Fibroblast of lung (primary cell): ENCODE results near the gene PTK7. TPM values are rescaled to one million over a fixed set of nuclear protein-coding genes. Genes with fewer than 3 reads are reported as not detected.
A peak's percentile ranks its signal among the peaks of the same experiment; 100 is the strongest.

Source experiments
- DNase-seq, 2 donors: peaks; one replicate each; pipeline versions ENCODE4 v3.0.0 to v3.0.0-alpha.2; 2010; ENCODE audit warnings: low read depth in 2 of 2
- H2AFZ ChIP-seq: 2 replicates; pipeline ENCODE4 v1.5.1; 2012; ENCODE audit warnings: low read length, control low read depth, inconsistent platforms
- H3K27ac ChIP-seq: 2 replicates; pipeline ENCODE4 v1.5.1; 2011; ENCODE audit warnings: low read length, control low read depth; ENCODE audit not compliant: insufficient read depth
- H3K27me3 ChIP-seq: 2 replicates; pipeline ENCODE4 v1.5.1; 2011; ENCODE audit warnings: mild to moderate bottlenecking, low read length; ENCODE audit not compliant: control insufficient read depth, insufficient read depth
- H3K36me3 ChIP-seq: 2 replicates; pipeline ENCODE4 v1.5.1; 2011; ENCODE audit warnings: low read length; ENCODE audit not compliant: control insufficient read depth, insufficient read depth
- H3K4me1 ChIP-seq: 2 replicates; pipeline ENCODE4 v1.5.1; 2011; ENCODE audit warnings: low read length; ENCODE audit not compliant: control insufficient read depth, insufficient read depth; ENCODE audit errors: extremely low read depth
- H3K4me2 ChIP-seq: 2 replicates; pipeline ENCODE4 v1.5.1; 2011; ENCODE audit warnings: low read length, control low read depth; ENCODE audit not compliant: insufficient read depth; ENCODE audit errors: extremely low read depth
- H3K4me3 ChIP-seq, 4 experiments: fragments of 200-600 bp in 1 of 4; sonication (generic) in 1 of 4; replicated peaks in 1 of 4; 2 replicates each; pipeline ENCODE4 v1.5.1; 2011 to 2016; ENCODE audit warnings: low read length in 4 of 4, low read depth in 3 of 4, mild to moderate bottlenecking in 3 of 4, control low read depth in 2 of 4, inconsistent platforms in 1 of 4, mixed read lengths in 1 of 4; ENCODE audit not compliant: insufficient read depth in 1 of 4; ENCODE audit errors: control extremely low read depth in 1 of 4
- H3K79me2 ChIP-seq: 2 replicates; pipeline ENCODE4 v1.5.1; 2012; ENCODE audit warnings: mild to moderate bottlenecking, low read length, inconsistent platforms; ENCODE audit not compliant: control insufficient read depth, insufficient read depth
- H3K9ac ChIP-seq: 2 replicates; pipeline ENCODE4 v1.5.1; 2011; ENCODE audit warnings: mild to moderate bottlenecking, low read length, control low read depth; ENCODE audit not compliant: insufficient read depth
- H3K9me3 ChIP-seq: 2 replicates; pipeline ENCODE4 v1.5.1; 2012; ENCODE audit warnings: low read depth, low read length; ENCODE audit not compliant: control insufficient read depth, insufficient read depth
- H4K20me1 ChIP-seq: 2 replicates; pipeline ENCODE4 v1.5.1; 2011; ENCODE audit warnings: low read length; ENCODE audit not compliant: control insufficient read depth, insufficient read depth; ENCODE audit errors: extremely low read depth
- CTCF ChIP-seq, 2 donors: IDR thresholded peaks in 1 of 2; conservative IDR thresholded peaks in 1 of 2; 1 replicate in 1 of 2; 2 replicates in 1 of 2; pipeline ENCODE4 v1.5.1; 2011 to 2012; ENCODE audit warnings: low read length in 2 of 2, control low read depth in 1 of 2, inconsistent platforms in 1 of 2, low read depth in 1 of 2, mild to moderate bottlenecking in 1 of 2
- EZH2 ChIP-seq: IDR thresholded peaks from 2 replicates; pipeline ENCODE4 v1.5.1; 2012; ENCODE audit warnings: low read length, control low read depth, mild to moderate bottlenecking; ENCODE audit errors: missing control alignments
- polyA plus RNA-seq, 2 donors: library from polyadenylated mRNA; depleted of rRNA in 1 of 2; stranded (reverse) in 1 of 2; unstranded in 1 of 2; fragments of >200 nt; gene quantifications; 2 replicates each; pipeline ENCODE4 v1.2.1, GENCODE V29; 2011 to 2012; ENCODE audit warnings: missing spikeins in 1 of 2
- total RNA-seq: library from RNA; depleted of rRNA; stranded (reverse); fragments of >200 nt; gene quantifications from 2 replicates; pipeline ENCODE4 v1.2.1, GENCODE V29; 2014

Gene PTK7
- total and polyA plus RNA-seq, 2 donors (not counting 1 experiment from before 2014, with no cell fraction given), result 145 to 149 TPM

GRCh38 chr6:43086022-43086658 is 10.0 kb downstream of the PTK7 start:
- no peaks in the 10 kb centered on the region for H4K20me1 ChIP-seq
- H3K27me3 ChIP-seq, result no peaks in the 10 kb centered on the region
- H3K36me3 ChIP-seq, result no peaks in the 10 kb centered on the region
- no peaks in the 10 kb centered on the region for H3K9me3 ChIP-seq
- H3K4me1 ChIP-seq, result peaks cover 3% of the 10 kb centered on the region
- no peak for TF ChIP-seq EZH2
- no peak for TF ChIP-seq CTCF (conservative IDR thresholded peaks at IDR 0.05 in 1 of 2, IDR thresholded peaks at IDR 0.05 in 1 of 2; ENCODE audit: low read depth in 1 of 2, low read length in 2 of 2)
- no peak for DNase-seq
- H3K79me2 ChIP-seq, result peaks cover 11% of the 10 kb centered on the region
- H3K4me2 ChIP-seq, result no peak overlapping the region
- H3K4me3 ChIP-seq, result no peak overlapping the region
- H3K9ac ChIP-seq, result no peak overlapping the region
- no peak overlapping the region for H2AFZ ChIP-seq
- H3K27ac ChIP-seq, result no peak overlapping the region

GRCh38 chr6:43088654-43089056 is 12.5 kb downstream of the PTK7 start:
- H3K27me3 ChIP-seq, result no peaks in the 10 kb centered on the region
- H3K36me3 ChIP-seq, result no peaks in the 10 kb centered on the region
- H3K4me1 ChIP-seq, result peaks cover 3% of the 10 kb centered on the region
- H3K9ac ChIP-seq, result no peak overlapping the region
- no peak overlapping the region for H3K4me3 ChIP-seq
- H4K20me1 ChIP-seq, result no peaks in the 10 kb centered on the region
- DNase-seq, result peak in 1 of 2 donors; percentile 64
- H3K27ac ChIP-seq, result no peak overlapping the region
- H3K4me2 ChIP-seq, result no peak overlapping the region
- H2AFZ ChIP-seq, result no peak overlapping the region
- no peaks in the 10 kb centered on the region for H3K9me3 ChIP-seq
- TF ChIP-seq CTCF (conservative IDR thresholded peaks at IDR 0.05 in 1 of 2, IDR thresholded peaks at IDR 0.05 in 1 of 2; ENCODE audit: low read depth in 1 of 2, low read length in 2 of 2) (no peak), EZH2 (no peak)
- peaks cover 3% of the 10 kb centered on the region for H3K79me2 ChIP-seq

- no peak overlapping the region for H3K4me3 ChIP-seq
- no peaks in the 10 kb centered on the region for H3K9me3 ChIP-seq
- no peak for TF ChIP-seq EZH2
- TF ChIP-seq CTCF (conservative IDR thresholded peaks at IDR 0.05 in 1 of 2, IDR thresholded peaks at IDR 0.05 in 1 of 2; ENCODE audit: low read depth in 1 of 2, low read length in 2 of 2), result no peak
- H3K4me2 ChIP-seq, result no peak overlapping the region
- H2AFZ ChIP-seq, result no peak overlapping the region
- H3K27ac ChIP-seq, result no peak overlapping the region
- no peak for DNase-seq
- peaks cover 2% of the 10 kb centered on the region for H3K79me2 ChIP-seq
- H3K36me3 ChIP-seq, result no peaks in the 10 kb centered on the region
- H3K27me3 ChIP-seq, result no peaks in the 10 kb centered on the region
- H3K4me1 ChIP-seq, result peaks cover 7% of the 10 kb centered on the region
- no peak overlapping the region for H3K9ac ChIP-seq
- no peaks in the 10 kb centered on the region for H4K20me1 ChIP-seq
Measured at GRCh38 chr6:43089467-43089866, 13.4 kb downstream of the PTK7 start.
